CD4-positive, alpha-beta T cell treated with Interleukin-17A for 4 hours (primary cell): ENCODE results near the gene DYNLRB1.
"Not testable (repeated sequence)": the region's sequence is repeated elsewhere in the genome, so short reads cannot be mapped to it uniquely, and the experiment has no call there.

ENCODE experiments used
- DNase-seq: peaks from one replicate; pipeline ENCODE4 v3.0.0-alpha.2; 2020; ENCODE audit warnings: mixed read lengths

Gene DYNLRB1

GRCh38 chr20:34516247-34517113, at the start of gene DYNLRB1:
Gene DYNLRB1, plus strand, starts transcription at chr20:34516422. Its CDS starts 37 bp downstream, at chr20:34516459.
- DNase-seq, result peak; percentile 96

- no peak for DNase-seq
These were observed 47.3 kb upstream of the DYNLRB1 start for GRCh38 chr20:34468951-34469350.

GRCh38 chr20:34472246-34472925, 43.8 kb upstream of the DYNLRB1 start:
- DNase-seq, result no peak

GRCh38 chr20:34473262-34473883, 42.8 kb upstream of the DYNLRB1 start:
- DNase-seq, result peak; percentile 47

GRCh38 chr20:34475979-34476736, 40.1 kb upstream of the DYNLRB1 start:
- peak; percentile 41 for DNase-seq

GRCh38 chr20:34479627-34480026, 36.6 kb upstream of the DYNLRB1 start:
- no peak for DNase-seq

GRCh38 chr20:34482154-34482553, 34.1 kb upstream of the DYNLRB1 start:
- not testable (repeated sequence) for DNase-seq

- not testable (repeated sequence) for DNase-seq
These were observed 32.5 kb upstream of the DYNLRB1 start for GRCh38 chr20:34483585-34484220.

- no peak for DNase-seq
These were observed 31.1 kb upstream of the DYNLRB1 start for GRCh38 chr20:34485068-34485634.

GRCh38 chr20:34491226-34491931, 24.8 kb upstream of the DYNLRB1 start:
- no peak for DNase-seq

GRCh38 chr20:34491932-34492509, 24.2 kb upstream of the DYNLRB1 start:
- no peak for DNase-seq

GRCh38 chr20:34493646-34494045, 22.6 kb upstream of the DYNLRB1 start:
- no peak for DNase-seq

- DNase-seq, result no peak
These were observed 20.9 kb upstream of the DYNLRB1 start for GRCh38 chr20:34495307-34495706.

- DNase-seq, result no peak
These were observed 20.3 kb upstream of the DYNLRB1 start for GRCh38 chr20:34495916-34496315.

- DNase-seq, result not testable (repeated sequence)
These were observed 18.6 kb upstream of the DYNLRB1 start for GRCh38 chr20:34497596-34497995.

GRCh38 chr20:34500823-34501222, 15.4 kb upstream of the DYNLRB1 start:
- DNase-seq, result no peak

GRCh38 chr20:34506480-34506879, 9.7 kb upstream of the DYNLRB1 start:
- no peak for DNase-seq

GRCh38 chr20:34507702-34508413, 8.4 kb upstream of the DYNLRB1 start:
- DNase-seq, result no peak

- no peak for DNase-seq
These were observed 5.6 kb upstream of the DYNLRB1 start for GRCh38 chr20:34510575-34510974.

- DNase-seq, result no peak
These were observed 4.3 kb upstream of the DYNLRB1 start for GRCh38 chr20:34511891-34512265.
